ENCODE measurements around the gene EIF4ENIF1.

- TF ChIP-seq CTCF (IDR thresholded peaks at IDR 0.05; ENCODE audit: insufficient read depth, low read length, poor library complexity, severe bottlenecking) = no peak
- no peak for TF ChIP-seq EZH2phosphoT487 (conservative IDR thresholded peaks at IDR 0.05; ENCODE audit: low read length)
Observed at GRCh38 chr22:31442768-31443489, 46.7 kb downstream of the EIF4ENIF1 start.

Data from SU-DHL-6 (cell line).